ENCODE data around the gene ECPAS.
"Not testable (repeated sequence)": the region's sequence is repeated elsewhere in the genome, so short reads cannot be mapped to it uniquely, and the experiment has no call there.

ECPAS gene, protein sequence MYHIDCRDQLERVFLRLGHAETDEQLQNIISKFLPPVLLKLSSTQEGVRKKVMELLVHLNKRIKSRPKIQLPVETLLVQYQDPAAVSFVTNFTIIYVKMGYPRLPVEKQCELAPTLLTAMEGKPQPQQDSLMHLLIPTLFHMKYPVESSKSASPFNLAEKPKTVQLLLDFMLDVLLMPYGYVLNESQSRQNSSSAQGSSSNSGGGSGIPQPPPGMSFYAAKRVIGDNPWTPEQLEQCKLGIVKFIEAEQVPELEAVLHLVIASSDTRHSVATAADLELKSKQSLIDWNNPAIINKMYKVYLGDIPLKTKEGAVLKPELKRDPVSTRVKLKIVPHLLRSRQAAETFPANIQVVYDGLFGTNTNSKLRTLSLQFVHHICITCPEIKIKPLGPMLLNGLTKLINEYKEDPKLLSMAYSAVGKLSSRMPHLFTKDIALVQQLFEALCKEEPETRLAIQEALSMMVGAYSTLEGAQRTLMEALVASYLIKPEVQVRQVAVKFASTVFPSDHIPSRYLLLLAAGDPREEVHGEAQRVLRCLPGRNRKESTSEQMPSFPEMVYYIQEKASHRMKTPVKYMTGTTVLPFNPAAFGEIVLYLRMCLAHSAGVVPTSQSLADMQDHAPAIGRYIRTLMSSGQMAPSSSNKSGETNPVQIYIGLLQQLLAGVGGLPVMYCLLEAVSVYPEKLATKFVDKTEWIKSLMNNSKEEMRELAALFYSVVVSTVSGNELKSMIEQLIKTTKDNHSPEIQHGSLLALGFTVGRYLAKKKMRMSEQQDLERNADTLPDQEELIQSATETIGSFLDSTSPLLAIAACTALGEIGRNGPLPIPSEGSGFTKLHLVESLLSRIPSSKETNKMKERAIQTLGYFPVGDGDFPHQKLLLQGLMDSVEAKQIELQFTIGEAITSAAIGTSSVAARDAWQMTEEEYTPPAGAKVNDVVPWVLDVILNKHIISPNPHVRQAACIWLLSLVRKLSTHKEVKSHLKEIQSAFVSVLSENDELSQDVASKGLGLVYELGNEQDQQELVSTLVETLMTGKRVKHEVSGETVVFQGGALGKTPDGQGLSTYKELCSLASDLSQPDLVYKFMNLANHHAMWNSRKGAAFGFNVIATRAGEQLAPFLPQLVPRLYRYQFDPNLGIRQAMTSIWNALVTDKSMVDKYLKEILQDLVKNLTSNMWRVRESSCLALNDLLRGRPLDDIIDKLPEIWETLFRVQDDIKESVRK (N-terminal part only)

DNA sequence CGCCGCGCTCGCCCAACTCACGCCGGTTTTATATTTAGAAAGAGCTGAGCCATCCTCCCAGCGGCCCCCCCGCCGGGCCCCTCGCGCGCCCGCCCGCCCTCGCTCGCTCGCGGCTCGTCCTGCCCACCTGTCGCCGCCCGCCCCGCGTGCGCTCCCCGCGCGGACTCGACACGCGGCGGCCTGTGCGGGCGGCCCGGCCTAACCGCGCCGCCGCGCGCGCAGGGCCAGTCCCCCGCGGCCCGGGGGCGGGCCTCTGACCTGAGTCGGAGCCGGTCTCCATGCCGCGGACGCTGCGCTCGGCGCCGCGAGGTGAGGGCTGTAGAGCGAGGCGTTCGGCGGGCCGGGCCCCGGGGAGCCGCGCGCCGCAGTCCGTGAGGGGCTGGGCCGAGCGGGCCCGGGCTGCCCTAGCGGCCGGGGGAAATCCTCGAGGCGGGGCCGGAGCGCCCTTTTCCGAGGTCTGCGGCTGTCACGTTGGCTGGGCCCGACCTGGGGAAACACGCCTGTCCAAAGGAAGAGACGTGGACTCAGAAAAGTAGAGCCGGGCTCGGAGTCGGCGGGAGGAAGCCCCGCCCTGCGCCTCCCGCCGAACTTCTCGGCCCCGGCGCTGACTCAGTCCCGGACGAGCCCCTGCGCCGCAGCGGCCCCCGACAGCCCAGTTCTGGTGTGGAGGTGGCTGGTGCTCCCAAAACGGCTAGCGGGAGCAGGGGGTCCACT is at the start of gene ECPAS:
TSS of gene ECPAS (minus strand) at position 526 of the 714 bp plus-strand sequence. CDS start 11,465 bp downstream, outside the sequence.
- DNase-seq (ENCODE audit: low read depth in 2 of 2), result peak; percentile 57 to 71

GRCh38 chr9:111533099-111533790 is 49.1 kb upstream of the ECPAS start:
- no peak for DNase-seq (ENCODE audit: low read depth in 2 of 2)

- DNase-seq (ENCODE audit: low read depth in 2 of 2), result no peak
Observed at GRCh38 chr9:111531716-111532115, 47.5 kb upstream of the ECPAS start.

GRCh38 chr9:111529787-111530186 is 45.6 kb upstream of the ECPAS start:
- no peak for DNase-seq (ENCODE audit: low read depth in 2 of 2)

DNA sequence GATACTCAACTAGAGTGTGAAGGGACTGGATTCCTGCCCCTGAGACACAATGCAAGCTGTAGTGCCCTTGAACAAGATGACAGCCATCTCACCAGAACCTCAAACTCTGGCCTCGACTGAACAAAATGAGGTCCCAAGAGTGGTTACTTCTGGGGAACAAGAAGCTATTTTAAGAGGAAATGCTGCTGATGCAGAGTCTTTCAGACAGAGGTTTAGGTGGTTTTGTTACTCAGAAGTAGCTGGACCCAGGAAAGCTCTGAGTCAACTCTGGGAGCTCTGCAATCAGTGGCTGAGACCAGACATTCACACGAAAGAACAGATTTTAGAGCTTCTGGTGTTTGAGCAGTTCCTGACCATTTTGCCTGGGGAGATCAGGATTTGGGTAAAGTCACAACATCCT is 43.2 kb upstream of the ECPAS start:
- no peak for DNase-seq (ENCODE audit: low read depth in 2 of 2)

- DNase-seq (ENCODE audit: low read depth in 2 of 2), result peak; percentile 47 to 59
Observed at GRCh38 chr9:111525056-111525977, 41.1 kb upstream of the ECPAS start, which contains the start of gene ZNF483. ZNF483 (plus strand) TSS chr9:111525179; CDS start chr9:111527396, 2,217 bp downstream.

DNA sequence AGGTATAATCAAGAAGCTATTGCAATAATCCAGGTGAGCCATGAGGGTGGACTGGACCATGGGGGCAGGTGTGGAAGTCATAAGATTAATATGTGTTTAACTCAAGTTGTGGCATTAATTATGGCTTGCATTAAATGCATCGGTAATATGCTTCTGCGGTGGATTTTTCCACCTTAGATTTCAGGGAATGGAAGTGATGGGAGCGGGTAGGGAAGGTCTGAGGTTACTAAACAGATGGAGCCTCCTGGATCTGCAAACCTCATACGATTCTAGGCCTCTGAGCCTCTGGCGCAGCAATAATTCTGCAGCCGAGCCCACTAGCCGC is 40.5 kb upstream of the ECPAS start:
- no peak for DNase-seq (ENCODE audit: low read depth in 2 of 2)

DNA sequence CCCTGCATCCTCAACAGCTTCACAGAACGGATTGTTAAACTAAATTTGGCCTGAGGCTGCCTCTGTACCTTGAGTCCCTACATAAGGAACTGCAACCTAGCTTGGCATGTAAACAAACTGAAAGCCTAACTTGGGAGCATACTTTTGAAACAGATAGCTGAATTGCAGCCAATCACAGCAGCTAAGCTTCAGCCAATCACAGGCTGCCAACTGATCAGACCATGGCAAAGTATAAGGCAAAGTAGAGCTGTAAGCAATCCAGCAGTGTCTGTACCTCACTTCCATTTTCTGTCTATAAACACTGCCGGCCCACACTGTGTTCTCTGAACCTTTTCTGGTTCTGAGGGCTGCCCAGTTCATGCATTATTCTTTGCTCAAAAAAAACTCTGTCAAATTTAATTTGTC is 31.9 kb upstream of the ECPAS start:
- DNase-seq (ENCODE audit: low read depth in 2 of 2), result no peak

- no peak for DNase-seq (ENCODE audit: low read depth in 2 of 2)
Observed at GRCh38 chr9:111514967-111515366, 30.8 kb upstream of the ECPAS start.

DNA sequence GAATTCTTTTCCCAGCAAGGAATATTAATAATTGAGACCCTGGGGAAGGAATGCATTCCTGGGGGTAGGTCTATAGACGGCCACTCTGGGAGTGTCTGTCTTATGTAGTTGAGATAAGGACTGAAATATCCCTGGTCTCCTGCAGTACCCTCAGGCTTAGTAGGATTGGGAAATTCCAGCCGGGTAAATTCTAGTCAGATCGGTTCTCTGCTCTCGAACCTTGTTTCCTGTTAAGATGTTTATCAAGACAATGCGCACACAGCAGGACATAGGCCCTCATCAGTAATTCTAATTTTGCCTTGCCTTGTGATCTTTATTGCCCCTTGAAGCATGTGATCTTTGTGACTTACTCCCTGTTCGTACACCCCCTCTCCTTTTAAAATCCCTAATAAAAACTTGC is 27.4 kb upstream of the ECPAS start:
- not testable (repeated sequence) for DNase-seq (ENCODE audit: low read depth in 2 of 2)

DNA sequence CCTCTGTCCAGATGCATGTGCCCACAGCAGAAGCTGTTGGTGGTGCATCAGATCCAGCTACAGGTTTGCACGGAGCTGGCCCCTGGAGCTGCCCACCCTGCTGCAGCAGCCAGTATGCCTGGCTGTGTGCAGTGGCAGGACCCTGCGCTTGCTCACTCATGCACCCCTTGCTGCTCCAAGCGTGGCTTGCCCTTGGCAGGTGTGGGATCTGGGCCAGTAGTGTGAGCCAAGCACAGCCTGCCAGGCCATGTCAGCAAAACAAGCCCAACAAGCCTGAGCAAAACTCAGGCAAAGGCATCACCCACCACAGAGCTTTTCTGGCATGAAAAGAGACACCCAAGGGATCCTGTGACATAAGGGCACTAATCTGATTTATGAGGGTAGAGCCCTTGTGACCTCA is 18.3 kb upstream of the ECPAS start:
- DNase-seq (ENCODE audit: low read depth in 2 of 2), result no peak

- DNase-seq (ENCODE audit: low read depth in 2 of 2), result no peak
Observed at GRCh38 chr9:111501648-111502047, 17.5 kb upstream of the ECPAS start.

GRCh38 chr9:111501005-111501562 is 16.9 kb upstream of the ECPAS start:
- no peak for DNase-seq (ENCODE audit: low read depth in 2 of 2)

GRCh38 chr9:111497196-111497595 is 13.0 kb upstream of the ECPAS start:
- DNase-seq (ENCODE audit: low read depth in 2 of 2), result not testable (repeated sequence)

GRCh38 chr9:111484572-111484894 is 350 bp upstream of the ECPAS start:
- no peak for DNase-seq (ENCODE audit: low read depth in 2 of 2)

DNA sequence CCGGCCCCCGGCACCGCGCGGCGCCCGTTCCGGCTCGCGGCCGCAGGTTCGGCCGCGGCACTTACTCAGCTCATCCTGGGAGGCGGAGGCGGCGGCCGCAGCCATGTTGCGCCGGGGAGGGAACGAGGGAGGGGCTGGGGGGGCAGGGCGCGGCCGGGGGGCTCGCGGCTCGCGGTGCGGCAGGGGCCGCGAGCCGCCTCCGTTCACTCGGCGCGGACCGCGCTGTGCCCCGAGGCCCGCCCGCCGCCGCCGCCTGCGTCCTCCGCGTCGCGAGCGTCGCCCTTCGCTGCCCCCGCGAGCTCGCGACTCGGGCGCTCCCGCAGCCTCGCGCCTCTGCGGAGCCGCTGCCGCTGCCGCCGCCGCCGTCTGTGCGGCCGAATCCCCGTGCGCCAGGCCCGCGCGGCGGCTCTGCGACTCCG is 735 bp downstream of the ECPAS start:
- DNase-seq (ENCODE audit: low read depth in 2 of 2), result peak; percentile 31 to 46

GRCh38 chr9:111482694-111483438 is 1.3 kb downstream of the ECPAS start:
- DNase-seq (ENCODE audit: low read depth in 2 of 2), result peak; percentile 49 to 64

GRCh38 chr9:111481885-111482636 is 2.1 kb downstream of the ECPAS start:
- no peak for DNase-seq (ENCODE audit: low read depth in 2 of 2)

All from stimulated activated CD8-positive, alpha-beta memory T cell treated with anti-CD3 and anti-CD28 coated beads, Interleukin-2, amount 100 ng/mL, for 48 hours (primary cell).